NCI-H1436 treated with DMSO at 0.1 percent for 48 hours (cell line): ENCODE measurements around the gene CYSRT1.
A peak's percentile ranks its signal among the peaks of the same experiment; 100 is the strongest.

Experiments
- DNase-seq: peaks from one replicate; lab custom pipeline; 2025; lab: John Stamatoyannopoulos, UW

CYSRT1 gene

DNA sequence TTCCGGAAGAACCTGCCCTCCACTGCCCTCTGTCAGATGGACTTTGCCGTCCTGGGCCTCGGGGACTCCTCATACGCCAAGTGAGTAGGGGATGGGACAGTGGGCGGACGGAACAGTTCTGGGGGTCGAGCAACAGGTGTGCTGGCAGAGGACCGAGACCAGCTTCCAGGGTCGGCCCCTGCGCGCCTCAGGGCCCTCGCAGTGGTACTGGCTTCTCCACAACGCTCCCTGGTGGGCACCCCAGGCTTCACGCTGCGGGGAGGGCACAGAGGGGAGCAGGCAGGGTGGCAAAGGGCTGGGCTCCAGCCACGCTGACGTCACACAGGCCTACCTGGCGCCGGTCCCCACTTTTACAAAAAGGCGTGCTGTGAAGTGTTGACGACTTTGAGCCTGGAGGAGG lies 12.5 kb upstream of the CYSRT1 start:
- DNase-seq, result no peak

GRCh38 chr9:137213160-137214060 lies 11.6 kb upstream of the CYSRT1 start:
- no peak for DNase-seq

DNA sequence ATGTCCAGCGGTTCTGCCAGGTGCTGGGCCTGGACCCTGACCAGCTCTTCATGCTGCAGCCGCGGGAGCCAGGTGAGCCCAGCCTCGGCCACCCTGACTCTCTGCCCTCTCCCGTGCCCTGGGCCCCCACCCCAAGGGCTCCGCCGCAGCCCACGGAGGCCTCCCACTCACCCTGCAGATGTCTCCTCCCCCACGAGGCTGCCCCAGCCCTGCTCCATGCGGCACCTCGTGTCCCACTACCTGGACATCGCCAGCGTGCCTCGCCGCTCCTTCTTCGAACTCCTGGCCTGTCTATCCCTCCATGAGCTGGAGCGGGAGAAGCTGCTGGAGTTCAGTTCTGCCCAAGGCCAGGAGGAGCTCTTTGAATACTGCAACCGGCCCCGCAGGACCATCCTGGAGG lies 10.4 kb upstream of the CYSRT1 start:
- no peak for DNase-seq

- DNase-seq, result no peak
These were observed 9.6 kb upstream of the CYSRT1 start for GRCh38 chr9:137215196-137215986.

- no peak for DNase-seq
These were observed 8.6 kb upstream of the CYSRT1 start for GRCh38 chr9:137216188-137216965.

- DNase-seq, result no peak
These were observed 7.4 kb upstream of the CYSRT1 start for GRCh38 chr9:137217276-137218211.

DNA sequence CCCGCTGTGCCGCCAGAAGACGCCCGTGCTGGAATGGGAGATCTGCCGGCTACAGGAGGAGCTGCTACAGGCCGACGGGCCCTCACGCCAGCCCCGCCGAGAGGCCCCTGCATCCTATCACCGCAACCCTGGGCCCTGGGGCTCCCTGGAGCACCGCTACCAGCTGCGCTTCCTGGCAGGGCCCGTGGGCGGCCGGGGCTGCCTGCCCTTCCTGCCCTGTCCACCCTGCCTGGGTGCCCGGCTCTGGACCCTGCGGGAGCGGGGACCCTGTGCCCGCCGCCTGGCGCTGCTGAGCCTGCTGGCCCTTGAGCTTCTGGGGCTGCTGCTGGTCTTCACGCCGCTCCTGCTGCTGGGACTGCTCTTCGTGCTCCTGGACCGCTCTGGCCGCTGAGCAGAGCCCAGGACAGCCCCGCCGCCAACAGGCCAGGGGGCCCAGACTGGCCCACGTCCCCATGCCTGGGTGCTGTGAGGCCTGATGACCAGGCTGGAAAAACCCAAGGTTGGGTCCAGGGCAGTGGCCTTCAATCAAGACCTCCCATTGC lies 6.7 kb upstream of the CYSRT1 start:
- DNase-seq, result no peak

GRCh38 chr9:137218754-137219271 lies 6.2 kb upstream of the CYSRT1 start:
- DNase-seq, result no peak

GRCh38 chr9:137219757-137220316 lies 5.1 kb upstream of the CYSRT1 start:
- DNase-seq, result no peak

- DNase-seq, result no peak
These were observed 4.5 kb upstream of the CYSRT1 start for GRCh38 chr9:137220317-137221094.

DNA sequence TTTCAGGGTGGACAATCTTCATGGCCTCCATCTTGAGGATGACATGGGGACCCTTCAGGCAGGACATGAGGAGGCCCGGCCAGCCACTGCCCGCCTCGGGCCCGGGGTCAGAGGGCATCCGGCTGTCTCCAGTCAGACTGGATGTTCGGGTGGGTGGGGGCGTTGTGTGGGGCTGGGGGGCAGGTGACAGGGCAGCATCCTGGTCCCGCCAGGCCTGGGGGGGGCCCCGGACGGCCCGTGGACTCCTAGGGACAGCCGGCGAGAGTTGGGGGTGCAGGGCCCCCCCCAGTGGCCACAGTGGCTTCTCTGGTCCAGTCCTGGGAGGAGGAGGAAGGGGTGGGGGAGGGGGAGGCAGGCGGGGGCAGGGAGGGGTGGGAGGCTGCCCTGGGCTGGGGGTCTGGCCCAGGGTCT lies 3.9 kb upstream of the CYSRT1 start:
- no peak for DNase-seq

DNA sequence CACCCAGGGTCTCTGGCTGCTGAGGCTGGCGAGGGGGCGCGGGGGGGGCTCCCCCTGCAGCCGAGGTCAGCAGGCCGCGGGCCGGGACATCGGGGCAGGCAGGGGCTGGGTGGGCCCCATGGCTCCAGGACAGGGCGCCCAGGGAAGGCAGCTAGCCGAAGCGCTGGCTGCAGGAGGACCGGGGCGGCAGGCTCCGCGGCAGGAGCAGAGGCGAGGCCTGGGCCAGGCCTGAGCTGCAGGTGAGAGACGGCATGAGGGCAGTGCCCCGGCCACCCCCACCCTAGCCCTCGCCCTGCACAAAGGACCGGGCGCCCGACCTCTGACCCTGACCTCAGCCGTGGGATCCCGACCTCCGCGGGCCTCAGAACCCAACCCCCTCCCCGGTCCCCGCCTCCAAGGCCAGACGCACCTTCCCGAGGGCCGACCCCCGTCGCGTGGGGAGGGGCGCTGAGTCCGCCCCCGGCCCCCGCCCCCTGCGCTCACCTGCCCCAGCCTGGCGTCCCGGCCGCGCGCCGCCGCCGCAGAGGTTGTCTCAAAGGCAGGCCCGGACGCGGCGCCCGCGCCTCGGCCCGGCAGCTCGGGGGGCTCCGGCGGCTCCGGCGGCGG lies 3.4 kb upstream of the CYSRT1 start:
- no peak for DNase-seq

- DNase-seq, result no peak
These were observed 2.5 kb upstream of the CYSRT1 start, which contains the start of gene RNF208 for GRCh38 chr9:137222190-137223077. TSS of gene RNF208 (minus strand) at chr9:137222240. CDS start at chr9:137221212, 1,028 bp downstream.

- peak; percentile 79 for DNase-seq
These were observed 1.6 kb upstream of the CYSRT1 start for GRCh38 chr9:137223078-137223970.

- no peak for DNase-seq
These were observed 841 bp downstream of the CYSRT1 start for GRCh38 chr9:137225699-137226331.

- no peak for DNase-seq
These were observed 1.5 kb downstream of the CYSRT1 start for GRCh38 chr9:137226338-137227053.
